ENCODE results near the gene IGFBP1.

GRCh38 chr7:45890902-45891461 is 2.7 kb downstream of the IGFBP1 start:
- TF ChIP-seq TARDBP (IDR thresholded peaks at IDR 0.05) (no peak), ELF4 (IDR thresholded peaks at IDR 0.05) (no peak), FOXA1 (IDR thresholded peaks at IDR 0.05) (no peak)
